KOPT-K1 (cell line): ENCODE data around the gene TRPM2.

Experiments used
- H3K27ac ChIP-seq: fragments of 200-600 bp; sonication (generic); 2 replicates; pipeline ENCODE4 v1.5.1; 2016; ENCODE audit warnings: antibody characterized with exemption, mild to moderate bottlenecking, low read depth, low read length; ENCODE audit not compliant: poor library complexity, severe bottlenecking
- H3K36me3 ChIP-seq: fragments of 200-600 bp; sonication (generic); 2 replicates; pipeline ENCODE4 v1.5.1; 2017; ENCODE audit warnings: antibody characterized with exemption, mild to moderate bottlenecking, low read length, moderate library complexity; ENCODE audit not compliant: insufficient read depth
- H3K9me3 ChIP-seq: fragments of 200-600 bp; sonication (generic); 2 replicates; pipeline ENCODE4 v1.5.1; 2017; ENCODE audit warnings: antibody characterized with exemption, low read length, mild to moderate bottlenecking; ENCODE audit not compliant: insufficient read depth, poor library complexity, severe bottlenecking

The TRPM2 gene

DNA sequence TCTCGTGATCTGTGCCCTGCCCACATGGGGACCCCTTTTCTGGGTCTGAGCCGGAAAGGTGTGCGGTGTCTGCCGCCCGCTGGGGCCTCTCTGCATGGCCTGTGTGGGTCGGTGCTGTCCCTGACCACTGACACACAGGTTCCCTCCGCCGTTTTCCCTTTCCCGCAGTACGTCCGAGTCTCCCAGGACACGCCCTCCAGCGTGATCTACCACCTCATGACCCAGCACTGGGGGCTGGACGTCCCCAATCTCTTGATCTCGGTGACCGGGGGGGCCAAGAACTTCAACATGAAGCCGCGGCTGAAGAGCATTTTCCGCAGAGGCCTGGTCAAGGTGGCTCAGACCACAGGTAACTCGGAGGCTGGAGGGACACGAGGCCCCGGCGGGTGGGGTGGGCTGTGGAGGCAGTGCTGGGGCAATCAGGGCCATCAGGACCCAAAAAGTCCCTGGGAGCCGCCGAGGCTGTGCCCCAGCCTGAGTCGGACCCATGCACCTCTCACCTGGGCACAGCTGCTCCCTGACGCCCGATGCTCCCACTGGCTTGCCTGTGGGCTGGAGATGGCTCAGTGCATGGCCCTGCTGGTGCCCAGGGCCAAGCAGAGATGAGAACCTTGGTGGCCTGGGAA lies 13.3 kb downstream of the TRPM2 start:
- Histone ChIP-seq H3K9me3 (no peaks in the 10 kb centered on the region), H3K36me3 (peaks cover 62% of the 10 kb centered on the region; the same call in 1 of the 2 replicates), H3K27ac (no peak overlapping the region)

DNA sequence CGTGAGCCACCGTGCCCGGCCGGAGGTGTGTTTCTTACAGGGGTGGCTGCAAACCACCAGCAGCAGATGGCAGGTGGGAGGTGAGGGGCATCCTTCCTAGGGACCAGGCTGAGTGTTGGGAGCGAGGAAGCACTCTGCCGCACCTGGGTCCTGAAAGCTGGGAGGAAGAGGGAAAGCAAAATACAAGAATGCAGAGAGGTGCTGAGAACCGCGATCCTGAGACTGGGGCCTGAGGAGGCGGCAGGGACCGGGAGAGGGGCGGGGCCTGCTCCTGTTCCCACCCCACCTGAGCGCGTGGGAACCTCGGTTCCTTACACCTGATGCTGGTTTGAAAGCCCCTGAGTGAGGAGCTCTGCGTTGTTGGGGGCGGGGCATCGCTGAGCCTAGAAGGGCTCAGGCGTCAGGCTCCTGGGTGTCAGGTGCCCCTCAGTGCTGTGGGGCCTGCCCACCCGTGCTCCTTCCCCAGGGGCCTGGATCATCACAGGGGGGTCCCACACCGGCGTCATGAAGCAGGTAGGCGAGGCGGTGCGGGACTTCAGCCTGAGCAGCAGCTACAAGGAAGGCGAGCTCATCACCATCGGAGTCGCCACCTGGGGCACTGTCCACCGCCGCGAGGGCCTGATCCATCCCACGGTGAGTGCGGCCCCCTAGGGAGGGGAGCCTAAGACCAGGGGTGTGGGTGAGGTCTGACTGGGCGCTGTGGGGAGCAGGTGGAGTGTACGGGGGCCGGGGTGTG lies 15.5 kb downstream of the TRPM2 start:
- H3K36me3 ChIP-seq, result peaks cover 76% of the 10 kb centered on the region; the same call in 1 of the 2 replicates
- H3K9me3 ChIP-seq, result no peaks in the 10 kb centered on the region

DNA sequence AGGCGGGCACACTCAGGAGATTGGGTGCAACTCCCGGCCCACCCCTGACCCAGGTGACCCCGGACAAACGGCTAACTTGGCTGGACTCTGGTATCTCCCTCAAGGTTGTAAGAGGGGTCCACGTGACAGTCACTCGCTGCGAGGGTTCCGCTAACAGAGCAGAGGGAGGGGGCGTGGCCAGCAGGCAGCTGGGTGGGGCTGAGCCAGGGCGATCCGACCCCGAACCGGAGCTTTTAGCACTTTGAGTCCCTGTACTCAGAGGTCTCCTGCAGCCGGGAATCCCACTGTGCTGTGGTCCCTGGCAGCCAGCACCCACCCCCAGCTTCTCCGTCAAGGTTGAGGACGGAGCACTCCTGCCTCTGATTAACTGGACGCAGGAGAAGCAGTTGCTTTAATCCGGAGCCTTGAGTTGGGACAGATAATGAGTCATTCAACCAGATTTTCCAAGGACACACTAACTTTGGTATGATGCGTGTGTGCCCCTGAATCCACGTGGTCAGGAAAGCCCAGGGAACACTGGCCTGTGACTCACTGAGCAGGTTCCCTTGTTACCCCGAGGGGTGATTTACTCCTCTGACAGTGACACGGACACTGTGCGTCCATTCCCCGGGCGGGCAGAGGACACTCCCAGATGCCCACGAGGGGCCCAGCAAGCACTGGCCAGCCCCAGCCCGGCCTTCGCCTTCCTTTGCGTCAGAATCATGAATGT lies 16.8 kb downstream of the TRPM2 start:
- Histone ChIP-seq H3K36me3 (peaks cover 73% of the 10 kb centered on the region), H3K27ac (no peak overlapping the region), H3K9me3 (no peaks in the 10 kb centered on the region)

More for the DNA sequence above, 15.5 kb downstream of the TRPM2 start:
- no peak overlapping the region for H3K27ac ChIP-seq

DNA sequence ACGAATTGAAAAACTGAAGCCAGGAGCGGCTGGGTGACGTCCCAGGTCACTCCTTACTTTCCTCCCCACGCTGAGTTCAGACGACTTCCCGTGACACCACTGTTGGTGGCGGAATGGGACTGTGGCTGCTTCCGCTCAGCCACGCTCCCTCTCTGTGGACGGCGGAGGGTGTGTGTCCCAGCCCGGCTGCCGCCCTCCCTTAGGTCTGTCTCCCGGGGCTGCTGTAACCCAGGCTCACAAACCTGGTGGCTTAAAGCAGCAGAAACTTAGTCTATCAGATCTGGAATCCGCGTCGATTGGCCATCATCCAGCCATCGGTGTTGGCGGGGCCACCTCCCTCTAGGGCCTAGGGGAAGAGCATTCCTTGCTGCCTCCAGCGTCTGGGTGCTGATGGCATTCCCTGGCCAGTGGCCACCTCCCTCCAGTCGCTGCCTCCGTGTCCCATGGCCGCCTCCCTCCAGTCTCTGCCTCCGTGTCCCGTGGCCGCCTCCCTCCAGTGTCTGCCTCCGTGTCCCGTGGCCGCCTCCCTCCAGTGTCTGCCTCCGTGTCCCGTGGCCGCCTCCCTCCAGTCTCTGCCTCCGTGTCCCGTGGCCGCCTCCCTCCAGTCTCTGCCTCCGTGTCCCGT lies 17.5 kb downstream of the TRPM2 start:
- Histone ChIP-seq H3K27ac (no peak overlapping the region), H3K9me3 (no peaks in the 10 kb centered on the region), H3K36me3 (peaks cover 73% of the 10 kb centered on the region)

DNA sequence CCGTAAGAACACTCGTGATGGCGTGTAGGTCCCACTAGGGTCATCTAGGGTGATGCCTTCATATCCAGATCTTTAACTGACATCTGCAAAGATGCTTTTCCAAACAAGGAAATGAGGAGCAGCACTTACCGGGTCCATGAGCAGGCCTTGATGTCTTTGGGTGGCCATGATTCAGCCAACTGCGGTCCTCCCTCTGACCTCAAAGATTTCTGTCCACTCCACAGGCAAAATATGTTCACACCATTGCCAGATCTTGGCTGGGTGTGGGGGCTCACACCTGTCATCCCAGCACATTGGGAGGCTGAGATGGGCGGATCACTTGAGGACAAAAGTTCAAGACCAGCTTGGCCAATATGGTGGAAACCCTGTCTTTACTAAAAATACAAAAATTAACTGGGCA lies 18.2 kb downstream of the TRPM2 start:
- Histone ChIP-seq H3K36me3 (peaks cover 73% of the 10 kb centered on the region), H3K27ac (no peak overlapping the region), H3K9me3 (no peaks in the 10 kb centered on the region)

DNA sequence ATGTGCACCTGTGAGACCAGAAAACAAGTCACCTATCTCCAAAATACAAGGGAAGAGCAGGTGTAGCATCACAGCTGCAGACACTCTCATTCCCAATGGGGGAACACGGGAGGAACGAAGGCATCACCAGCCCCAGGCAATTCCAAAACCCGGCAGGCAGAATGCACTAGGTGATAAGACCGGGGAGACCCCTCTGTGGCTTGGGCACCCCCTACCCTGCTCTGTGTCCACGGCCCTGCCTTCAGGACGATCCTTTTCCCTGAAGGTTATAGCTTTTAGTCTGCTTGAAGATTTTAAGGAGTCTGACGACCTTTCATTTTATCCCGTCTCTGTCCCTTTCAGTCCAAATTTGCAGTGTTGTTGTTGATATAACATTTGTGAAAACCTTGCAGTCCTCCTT lies 19.2 kb downstream of the TRPM2 start:
- no peaks in the 10 kb centered on the region for H3K9me3 ChIP-seq
- H3K36me3 ChIP-seq, result peaks cover 73% of the 10 kb centered on the region
- H3K27ac ChIP-seq, result no peak overlapping the region

DNA sequence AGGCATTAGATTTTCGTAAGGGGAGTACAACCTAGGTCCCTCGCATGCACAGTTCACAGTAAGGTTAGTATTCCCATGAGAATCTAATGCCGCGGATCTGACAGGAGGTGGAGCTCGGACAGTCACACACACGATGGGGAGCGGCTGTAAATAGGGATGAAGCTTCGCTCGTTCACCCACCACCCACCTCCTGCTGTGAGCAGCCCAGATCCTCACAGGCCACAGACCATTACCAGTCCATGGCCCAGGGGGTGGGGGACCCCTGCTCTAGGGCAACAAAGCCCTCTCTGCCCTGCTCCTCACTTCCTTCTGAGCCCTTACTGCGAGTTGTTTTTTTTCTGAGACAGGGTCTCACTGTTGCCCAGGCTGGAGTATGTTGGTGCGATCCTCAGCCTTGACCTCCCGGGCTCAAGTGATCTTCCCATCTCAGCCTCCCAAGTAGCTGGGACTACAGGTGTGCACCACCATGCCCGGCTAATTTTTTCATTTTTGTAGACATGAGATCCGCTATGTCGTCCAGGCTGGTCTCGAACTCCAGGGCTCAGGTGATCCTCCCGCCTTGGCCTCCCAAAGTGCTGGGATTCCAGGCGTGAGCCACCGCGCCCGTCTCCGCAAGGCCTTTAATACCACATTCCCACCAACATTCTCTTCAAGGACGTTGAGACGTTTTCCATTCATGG lies 21.3 kb downstream of the TRPM2 start:
- no peaks in the 10 kb centered on the region for H3K9me3 ChIP-seq
- no peak overlapping the region for H3K27ac ChIP-seq
- peaks cover 89% of the 10 kb centered on the region for H3K36me3 ChIP-seq

DNA sequence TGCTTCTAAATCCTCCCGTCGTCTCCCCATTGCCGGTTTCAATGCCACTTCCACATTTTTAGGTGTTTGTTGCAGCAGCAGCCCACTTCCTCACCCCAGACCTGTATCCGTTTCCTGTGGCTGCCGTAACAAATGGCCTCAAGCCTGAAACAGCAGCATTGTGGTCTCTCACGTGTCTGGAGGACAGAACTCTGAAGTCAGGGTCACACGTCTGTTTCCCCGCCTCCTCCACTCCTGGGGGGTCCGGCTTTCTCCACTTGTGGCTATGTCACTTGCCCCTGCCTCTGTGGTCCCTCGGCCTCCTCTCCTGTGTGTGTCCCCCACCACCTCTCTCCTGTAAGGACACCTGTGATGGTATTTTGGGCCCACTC lies 21.8 kb downstream of the TRPM2 start:
- H3K9me3 ChIP-seq, result no peaks in the 10 kb centered on the region
- no peak overlapping the region for H3K27ac ChIP-seq
- peaks cover 91% of the 10 kb centered on the region for H3K36me3 ChIP-seq

DNA sequence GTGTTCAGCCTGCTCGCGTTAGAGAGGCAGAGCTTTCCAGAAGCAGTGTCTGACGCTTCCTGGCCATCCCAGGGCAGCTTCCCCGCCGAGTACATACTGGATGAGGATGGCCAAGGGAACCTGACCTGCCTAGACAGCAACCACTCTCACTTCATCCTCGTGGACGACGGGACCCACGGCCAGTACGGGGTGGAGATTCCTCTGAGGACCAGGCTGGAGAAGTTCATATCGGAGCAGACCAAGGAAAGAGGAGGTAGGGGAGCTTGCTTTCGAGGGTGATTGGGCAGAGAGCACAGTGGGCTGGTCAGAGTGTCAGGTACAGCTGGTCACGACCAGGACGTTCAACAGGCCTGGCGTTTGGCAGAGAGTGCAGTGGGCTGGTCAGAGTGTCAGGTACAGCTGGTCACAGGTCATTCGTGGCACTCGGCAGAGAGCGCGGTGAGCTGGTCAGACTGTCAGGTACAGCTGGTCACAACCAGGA lies 22.4 kb downstream of the TRPM2 start:
- Histone ChIP-seq H3K9me3 (no peaks in the 10 kb centered on the region), H3K36me3 (peaks cover 91% of the 10 kb centered on the region), H3K27ac (no peak overlapping the region)

DNA sequence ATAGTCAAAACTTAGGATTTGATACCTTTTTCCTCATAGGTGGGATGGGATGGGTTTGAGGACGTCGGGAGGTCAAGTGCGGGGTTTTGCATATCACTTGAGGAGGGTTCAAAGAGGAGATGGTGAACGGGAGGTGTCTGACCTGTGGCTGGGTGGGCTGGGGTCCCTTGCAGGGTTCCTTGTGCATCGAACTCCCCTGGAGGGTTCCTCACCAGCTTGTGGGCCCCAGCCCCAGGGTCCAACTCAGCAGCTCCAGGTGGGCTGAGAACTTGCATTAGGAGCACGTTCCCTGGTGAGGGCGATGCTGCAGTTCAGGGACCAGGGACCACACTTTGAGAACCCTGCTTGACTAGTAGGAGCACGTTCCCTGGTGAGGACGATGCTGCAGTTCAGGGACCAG lies 23.2 kb downstream of the TRPM2 start:
- no peaks in the 10 kb centered on the region for H3K9me3 ChIP-seq
- peaks cover 91% of the 10 kb centered on the region for H3K36me3 ChIP-seq
- H3K27ac ChIP-seq, result no peak overlapping the region

DNA sequence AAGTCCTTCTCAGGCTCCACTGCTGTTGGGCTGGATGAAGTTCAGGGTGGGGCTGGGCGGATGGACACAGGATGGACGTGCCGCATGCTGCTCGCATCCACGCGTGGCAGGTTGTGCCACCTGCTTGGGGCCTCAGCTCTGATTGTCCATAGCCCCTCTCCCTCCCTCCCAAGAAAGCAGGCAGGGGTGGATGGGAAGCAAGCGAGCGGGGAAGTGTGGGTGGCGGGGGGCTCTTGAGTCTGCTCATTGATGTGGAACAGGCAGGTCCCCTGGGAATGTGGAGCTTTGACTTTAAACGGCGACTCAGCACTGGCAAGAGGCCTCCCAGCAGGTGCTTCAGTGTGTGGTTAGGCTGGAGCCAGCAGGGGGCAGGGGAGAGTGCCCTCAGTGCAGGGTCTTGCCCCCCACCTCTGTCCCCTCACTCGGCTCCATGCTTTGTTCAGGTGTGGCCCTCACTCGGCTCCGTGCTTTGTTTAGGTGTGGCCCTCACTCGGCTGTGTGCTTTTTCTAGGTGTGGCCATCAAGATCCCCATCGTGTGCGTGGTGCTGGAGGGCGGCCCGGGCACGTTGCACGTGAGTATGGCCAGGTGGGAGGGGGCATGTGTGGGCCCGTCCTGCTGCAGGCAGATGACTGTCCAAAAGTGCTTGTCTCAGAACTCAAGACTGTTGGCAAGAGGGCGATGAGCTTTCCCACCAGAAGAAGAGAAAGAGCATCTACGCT lies 23.9 kb downstream of the TRPM2 start:
- peaks cover 4% of the 10 kb centered on the region for H3K9me3 ChIP-seq
- no peak overlapping the region for H3K27ac ChIP-seq
- peaks cover 91% of the 10 kb centered on the region for H3K36me3 ChIP-seq

DNA sequence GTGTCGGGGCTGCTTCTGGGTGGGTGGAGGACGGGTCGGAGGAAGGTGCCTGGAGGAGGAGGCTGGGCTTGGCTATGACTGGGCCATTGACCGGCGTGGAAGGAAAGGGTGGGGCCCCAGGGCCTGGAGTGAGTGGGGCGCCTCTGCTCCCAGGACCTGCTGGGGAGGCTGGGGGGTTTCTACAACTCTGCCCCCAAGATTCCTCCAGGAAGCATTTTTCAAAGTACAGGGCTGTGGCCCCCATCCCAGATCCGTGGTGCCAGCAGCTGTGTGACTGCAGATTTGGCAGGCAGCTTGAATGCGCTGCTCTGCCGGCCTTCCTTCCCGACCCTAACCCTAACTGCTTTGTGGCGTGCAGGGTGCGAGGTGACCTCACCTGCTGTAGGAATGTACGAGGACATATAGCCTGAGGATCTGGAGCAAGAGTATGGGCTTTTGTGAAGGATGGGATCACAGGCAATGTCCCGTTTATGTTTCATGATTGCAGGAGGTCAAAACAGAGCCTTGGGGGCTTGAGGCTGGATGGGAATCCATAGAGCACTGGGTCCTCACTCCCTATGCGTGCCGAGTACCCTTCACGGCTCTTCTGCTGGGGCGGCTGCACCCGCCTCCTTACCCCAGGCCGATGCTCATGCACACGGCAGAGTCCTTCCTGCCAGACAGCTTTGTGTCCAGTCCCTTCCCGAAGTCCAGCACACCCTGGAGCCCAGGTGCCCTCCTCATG lies 24.7 kb downstream of the TRPM2 start:
- H3K27ac ChIP-seq, result no peak overlapping the region
- peaks cover 11% of the 10 kb centered on the region for H3K9me3 ChIP-seq
- peaks cover 93% of the 10 kb centered on the region for H3K36me3 ChIP-seq

DNA sequence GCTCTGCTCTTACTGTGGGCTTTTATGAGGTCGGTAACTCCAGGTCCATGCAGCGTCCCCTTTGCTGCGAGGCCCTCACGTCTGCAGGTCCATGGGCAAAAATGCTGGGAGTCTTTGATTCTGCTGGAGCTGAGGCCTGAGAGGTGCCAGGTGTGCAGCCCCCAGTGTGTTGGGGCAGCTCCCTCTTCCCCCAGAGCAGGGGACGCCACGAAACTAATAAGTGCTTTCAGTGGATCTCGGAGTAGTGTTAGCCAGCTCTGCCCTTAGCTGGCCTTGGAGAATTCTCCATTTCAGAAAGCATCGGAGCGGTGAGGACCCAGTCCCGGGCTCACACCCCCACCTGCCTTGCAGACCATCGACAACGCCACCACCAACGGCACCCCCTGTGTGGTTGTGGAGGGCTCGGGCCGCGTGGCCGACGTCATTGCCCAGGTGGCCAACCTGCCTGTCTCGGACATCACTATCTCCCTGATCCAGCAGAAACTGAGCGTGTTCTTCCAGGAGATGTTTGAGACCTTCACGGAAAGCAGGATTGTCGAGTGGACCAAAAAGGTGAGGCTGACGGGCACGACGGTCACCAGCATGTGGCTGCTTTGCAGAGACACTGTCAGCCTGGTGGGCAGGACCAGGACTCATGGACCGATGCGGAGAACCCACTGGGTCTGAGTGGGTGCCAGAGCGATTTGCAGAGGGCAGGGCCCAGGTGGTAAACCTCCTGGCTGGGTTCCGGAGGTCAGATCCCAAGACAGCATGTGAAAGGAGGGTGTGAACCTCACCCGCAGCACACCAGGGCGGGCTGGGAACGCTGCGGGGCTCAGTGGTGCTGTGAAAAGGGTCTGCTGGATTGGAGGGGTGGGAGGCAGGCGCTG lies 25.5 kb downstream of the TRPM2 start:
- Histone ChIP-seq H3K9me3 (peaks cover 19% of the 10 kb centered on the region), H3K36me3 (peaks cover 97% of the 10 kb centered on the region), H3K27ac (no peak overlapping the region)
